ENCODE data around the gene MRPL19.

DNA sequence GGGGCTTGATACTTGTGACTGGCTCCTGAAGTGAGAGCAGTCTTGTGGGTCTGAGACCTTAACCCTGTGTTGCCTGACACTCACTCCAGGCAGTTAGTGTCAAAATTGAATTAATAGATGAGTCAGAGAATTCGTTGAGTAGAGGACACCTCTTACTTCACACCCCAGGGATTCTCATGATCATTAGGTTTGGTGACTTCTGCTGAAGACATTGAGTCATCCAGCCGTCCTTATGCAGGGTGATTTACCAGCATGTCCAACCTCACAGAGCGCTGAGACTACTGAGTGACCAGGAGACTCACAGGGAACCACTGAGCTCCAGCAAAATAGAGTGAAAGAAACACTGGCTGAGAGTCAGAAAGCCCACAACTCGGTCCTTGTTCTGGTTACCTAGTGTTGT lies 49.8 kb upstream of the MRPL19 start:
- TF ChIP-seq POLR2AphosphoS5 (IDR thresholded peaks at IDR 0.05; ENCODE audit: low read depth) (no peak), GABPA (IDR thresholded peaks at IDR 0.05; ENCODE audit: low read depth) (no peak), SPI1 (IDR thresholded peaks at IDR 0.05; ENCODE audit: borderline replicate concordance, low read depth) (no peak)
- TF ChIP-seq, protein P1, sequence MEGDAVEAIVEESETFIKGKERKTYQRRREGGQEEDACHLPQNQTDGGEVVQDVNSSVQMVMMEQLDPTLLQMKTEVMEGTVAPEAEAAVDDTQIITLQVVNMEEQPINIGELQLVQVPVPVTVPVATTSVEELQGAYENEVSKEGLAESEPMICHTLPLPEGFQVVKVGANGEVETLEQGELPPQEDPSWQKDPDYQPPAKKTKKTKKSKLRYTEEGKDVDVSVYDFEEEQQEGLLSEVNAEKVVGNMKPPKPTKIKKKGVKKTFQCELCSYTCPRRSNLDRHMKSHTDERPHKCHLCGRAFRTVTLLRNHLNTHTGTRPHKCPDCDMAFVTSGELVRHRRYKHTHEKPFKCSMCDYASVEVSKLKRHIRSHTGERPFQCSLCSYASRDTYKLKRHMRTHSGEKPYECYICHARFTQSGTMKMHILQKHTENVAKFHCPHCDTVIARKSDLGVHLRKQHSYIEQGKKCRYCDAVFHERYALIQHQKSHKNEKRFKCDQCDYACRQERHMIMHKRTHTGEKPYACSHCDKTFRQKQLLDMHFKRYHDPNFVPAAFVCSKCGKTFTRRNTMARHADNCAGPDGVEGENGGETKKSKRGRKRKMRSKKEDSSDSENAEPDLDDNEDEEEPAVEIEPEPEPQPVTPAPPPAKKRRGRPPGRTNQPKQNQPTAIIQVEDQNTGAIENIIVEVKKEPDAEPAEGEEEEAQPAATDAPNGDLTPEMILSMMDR (IDR thresholded peaks at IDR 0.05; ENCODE audit: insufficient read depth, low read length), result no peak
- TF ChIP-seq, protein P2, sequence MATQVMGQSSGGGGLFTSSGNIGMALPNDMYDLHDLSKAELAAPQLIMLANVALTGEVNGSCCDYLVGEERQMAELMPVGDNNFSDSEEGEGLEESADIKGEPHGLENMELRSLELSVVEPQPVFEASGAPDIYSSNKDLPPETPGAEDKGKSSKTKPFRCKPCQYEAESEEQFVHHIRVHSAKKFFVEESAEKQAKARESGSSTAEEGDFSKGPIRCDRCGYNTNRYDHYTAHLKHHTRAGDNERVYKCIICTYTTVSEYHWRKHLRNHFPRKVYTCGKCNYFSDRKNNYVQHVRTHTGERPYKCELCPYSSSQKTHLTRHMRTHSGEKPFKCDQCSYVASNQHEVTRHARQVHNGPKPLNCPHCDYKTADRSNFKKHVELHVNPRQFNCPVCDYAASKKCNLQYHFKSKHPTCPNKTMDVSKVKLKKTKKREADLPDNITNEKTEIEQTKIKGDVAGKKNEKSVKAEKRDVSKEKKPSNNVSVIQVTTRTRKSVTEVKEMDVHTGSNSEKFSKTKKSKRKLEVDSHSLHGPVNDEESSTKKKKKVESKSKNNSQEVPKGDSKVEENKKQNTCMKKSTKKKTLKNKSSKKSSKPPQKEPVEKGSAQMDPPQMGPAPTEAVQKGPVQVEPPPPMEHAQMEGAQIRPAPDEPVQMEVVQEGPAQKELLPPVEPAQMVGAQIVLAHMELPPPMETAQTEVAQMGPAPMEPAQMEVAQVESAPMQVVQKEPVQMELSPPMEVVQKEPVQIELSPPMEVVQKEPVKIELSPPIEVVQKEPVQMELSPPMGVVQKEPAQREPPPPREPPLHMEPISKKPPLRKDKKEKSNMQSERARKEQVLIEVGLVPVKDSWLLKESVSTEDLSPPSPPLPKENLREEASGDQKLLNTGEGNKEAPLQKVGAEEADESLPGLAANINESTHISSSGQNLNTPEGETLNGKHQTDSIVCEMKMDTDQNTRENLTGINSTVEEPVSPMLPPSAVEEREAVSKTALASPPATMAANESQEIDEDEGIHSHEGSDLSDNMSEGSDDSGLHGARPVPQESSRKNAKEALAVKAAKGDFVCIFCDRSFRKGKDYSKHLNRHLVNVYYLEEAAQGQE (IDR thresholded peaks at IDR 0.05; ENCODE audit: insufficient replicate concordance, low read depth), result no peak
